HG03460 (cell line): ENCODE measurements around the gene PPP1CB.
"Not testable (repeated sequence)": the region's sequence is repeated elsewhere in the genome, so short reads cannot be mapped to it uniquely, and the experiment has no call there.

ENCODE experiments used
- ATAC-seq: cut with Tn5 transposase; IDR thresholded peaks from one replicate; pipeline ENCODE4 v1.9.1; 2021; ENCODE audit not compliant: unreplicated experiment

Gene PPP1CB

GRCh38 chr2:28742619-28743018 is 9.0 kb upstream of the PPP1CB start:
- not testable (repeated sequence) for ATAC-seq

- no peak for ATAC-seq
These were observed 6.4 kb upstream of the PPP1CB start for GRCh38 chr2:28745225-28745624.

GRCh38 chr2:28745876-28746275 is 5.8 kb upstream of the PPP1CB start:
- ATAC-seq, result no peak

GRCh38 chr2:28746429-28747111 is 5.1 kb upstream of the PPP1CB start:
- no peak for ATAC-seq

- no peak for ATAC-seq
These were observed 3.9 kb upstream of the PPP1CB start for GRCh38 chr2:28747714-28748113.

- no peak for ATAC-seq
These were observed 3.5 kb upstream of the PPP1CB start for GRCh38 chr2:28748176-28748575.

GRCh38 chr2:28748941-28749340 is 2.7 kb upstream of the PPP1CB start:
- no peak for ATAC-seq

GRCh38 chr2:28749526-28749925 is 2.1 kb upstream of the PPP1CB start:
- ATAC-seq, result no peak

GRCh38 chr2:28750316-28751251 is 1.0 kb upstream of the PPP1CB start:
- ATAC-seq, result no peak

GRCh38 chr2:28751956-28752630 is 463 bp downstream of the PPP1CB start:
- peak; percentile 22 for ATAC-seq

GRCh38 chr2:28752631-28753376 is 1.2 kb downstream of the PPP1CB start:
- ATAC-seq, result no peak

- no peak for ATAC-seq
These were observed 2.7 kb downstream of the PPP1CB start for GRCh38 chr2:28754321-28754720.

GRCh38 chr2:28755421-28755820 is 3.8 kb downstream of the PPP1CB start:
- ATAC-seq, result no peak

GRCh38 chr2:28758459-28758858 is 6.8 kb downstream of the PPP1CB start:
- ATAC-seq, result no peak

- no peak for ATAC-seq
These were observed 9.8 kb downstream of the PPP1CB start for GRCh38 chr2:28761420-28761819.

GRCh38 chr2:28764909-28765711 is 13.5 kb downstream of the PPP1CB start:
- no peak for ATAC-seq

GRCh38 chr2:28766070-28766469 is 14.4 kb downstream of the PPP1CB start:
- ATAC-seq, result no peak

- no peak for ATAC-seq
These were observed 15.7 kb downstream of the PPP1CB start for GRCh38 chr2:28767337-28767736.

- ATAC-seq, result no peak
These were observed 16.8 kb downstream of the PPP1CB start for GRCh38 chr2:28768422-28768821.

GRCh38 chr2:28768952-28769351 is 17.3 kb downstream of the PPP1CB start:
- ATAC-seq, result no peak
